ENCODE results near the gene FBN3.

Gene FBN3

DNA sequence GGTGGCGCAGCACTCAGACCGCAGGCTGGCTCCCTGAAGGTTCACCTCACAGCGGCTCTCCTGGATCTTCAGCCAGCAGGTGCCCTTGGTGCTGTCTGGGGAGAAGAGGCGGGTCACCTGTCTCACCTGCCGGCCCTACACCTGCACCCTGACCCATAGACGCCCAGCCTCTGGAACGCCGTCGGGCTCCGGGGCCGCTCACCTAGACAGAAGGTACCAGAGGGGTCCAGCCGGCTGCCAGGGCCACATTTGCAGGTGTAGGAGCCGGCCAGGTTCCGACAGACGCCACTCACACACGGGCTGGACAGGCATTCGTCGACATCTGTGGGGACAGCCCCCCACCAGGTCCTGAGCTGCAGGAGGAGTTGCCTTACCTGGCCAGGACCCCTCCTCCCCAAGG lies 22.9 kb downstream of the FBN3 start:
- Histone ChIP-seq H3K27me3 (ENCODE audit: control insufficient read depth, insufficient read depth, low read length) (no peaks in the 10 kb centered on the region), H3K27ac (ENCODE audit: low read depth, low read length) (no peak overlapping the region), H3K36me3 (ENCODE audit: control insufficient read depth, insufficient read depth, low read length) (no peaks in the 10 kb centered on the region), H3K4me3 (ENCODE audit: low read length) (no peak overlapping the region), H3K9ac (ENCODE audit: low read length) (no peak overlapping the region), H3K4me1 (ENCODE audit: control insufficient read depth, insufficient read depth, low read length) (no peaks in the 10 kb centered on the region)

DNA sequence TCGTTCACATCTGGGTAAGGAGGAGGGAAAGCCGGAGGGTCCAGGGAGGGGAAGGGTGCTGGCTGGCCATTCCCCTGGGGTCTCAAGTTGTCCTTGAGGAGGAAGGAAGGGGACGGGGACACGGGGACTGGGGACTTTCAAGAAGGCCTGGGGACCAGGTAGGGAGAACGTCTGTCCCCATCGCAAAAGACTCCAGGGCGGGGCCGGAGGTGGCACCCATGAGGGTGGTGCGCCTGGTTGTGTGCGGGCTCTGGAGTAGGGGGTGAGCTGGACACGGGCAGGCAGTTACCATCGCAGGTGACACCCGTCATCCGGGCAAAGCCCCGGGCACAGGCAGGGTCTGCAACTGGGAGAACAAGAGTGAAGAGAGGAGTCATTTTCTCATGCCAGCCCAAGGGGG lies 23.4 kb downstream of the FBN3 start:
- Histone ChIP-seq H3K4me1 (ENCODE audit: control insufficient read depth, insufficient read depth, low read length) (no peaks in the 10 kb centered on the region), H3K9ac (ENCODE audit: low read length) (no peak overlapping the region), H3K27ac (ENCODE audit: low read depth, low read length) (no peak overlapping the region), H3K27me3 (ENCODE audit: control insufficient read depth, insufficient read depth, low read length) (no peaks in the 10 kb centered on the region), H3K36me3 (ENCODE audit: control insufficient read depth, insufficient read depth, low read length) (no peaks in the 10 kb centered on the region), H3K4me3 (ENCODE audit: low read length) (no peak overlapping the region)

DNA sequence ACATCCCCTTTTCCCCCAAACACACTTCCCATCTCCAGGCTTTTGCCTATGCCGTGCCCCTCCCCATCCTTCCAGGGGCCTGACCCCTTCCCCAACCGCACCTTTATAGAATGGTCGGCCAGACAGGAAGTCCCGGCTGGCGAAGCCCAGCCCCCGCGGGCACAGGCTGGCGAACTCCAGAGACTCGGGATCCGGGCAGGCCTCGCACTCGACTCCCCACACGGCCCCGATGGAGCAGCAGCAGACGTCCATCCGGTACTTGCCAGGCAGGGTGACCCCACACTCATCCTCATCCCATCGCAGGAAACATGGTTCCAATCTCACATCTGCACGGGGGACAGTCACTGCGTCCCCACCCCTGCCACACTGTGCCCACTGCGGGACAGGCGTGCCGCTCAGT lies 25.7 kb downstream of the FBN3 start:
- no peak overlapping the region for H3K4me3 ChIP-seq (ENCODE audit: low read length)
- H3K27ac ChIP-seq (ENCODE audit: low read depth, low read length): no peak overlapping the region
- H3K4me1 ChIP-seq (ENCODE audit: control insufficient read depth, insufficient read depth, low read length): no peaks in the 10 kb centered on the region
- H3K27me3 ChIP-seq (ENCODE audit: control insufficient read depth, insufficient read depth, low read length): no peaks in the 10 kb centered on the region
- H3K9ac ChIP-seq (ENCODE audit: low read length): no peak overlapping the region
- no peaks in the 10 kb centered on the region for H3K36me3 ChIP-seq (ENCODE audit: control insufficient read depth, insufficient read depth, low read length)

DNA sequence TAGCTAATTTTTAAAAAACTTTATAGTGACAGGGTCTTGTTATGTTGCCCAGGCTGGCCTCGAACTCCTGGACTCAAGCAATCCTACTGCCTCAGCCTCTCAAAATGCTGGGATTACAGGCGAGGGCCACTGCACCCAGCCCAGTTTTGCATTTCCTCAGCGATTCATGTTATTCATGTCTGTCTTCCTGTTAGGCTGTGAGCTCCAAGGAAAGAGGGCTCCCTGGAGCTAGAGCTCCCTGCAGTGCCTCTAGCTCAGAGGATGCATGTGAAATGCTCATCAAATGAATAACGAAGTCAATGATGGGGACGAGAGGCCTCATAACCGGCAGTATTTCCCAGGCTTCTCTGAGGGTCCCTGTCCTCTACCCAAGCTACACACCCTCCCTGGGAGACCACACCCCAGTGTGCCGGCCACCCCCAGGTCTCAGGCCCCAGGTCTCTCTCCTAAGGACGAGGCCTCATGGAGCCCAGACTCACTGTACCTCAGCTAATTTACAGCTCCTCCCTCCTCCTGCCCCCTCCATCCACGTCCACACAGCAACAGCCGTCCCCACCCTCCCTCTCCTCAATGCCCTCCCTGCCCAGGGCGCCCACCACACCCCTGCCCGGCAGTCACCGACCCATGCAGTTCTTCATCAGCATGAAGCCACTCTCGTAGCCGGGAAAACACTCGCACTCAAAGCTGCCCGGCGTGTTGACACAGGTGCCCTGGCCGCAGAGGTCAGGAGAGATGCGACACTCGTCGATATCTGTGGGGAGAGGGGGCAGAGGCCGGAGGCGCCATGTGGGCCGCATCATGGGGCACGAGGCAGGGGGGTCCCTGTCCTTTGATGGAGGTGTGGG lies 28.5 kb downstream of the FBN3 start:
- Histone ChIP-seq H3K27ac (ENCODE audit: low read depth, low read length) (no peak overlapping the region), H3K27me3 (ENCODE audit: control insufficient read depth, insufficient read depth, low read length) (no peaks in the 10 kb centered on the region), H3K9ac (ENCODE audit: low read length) (no peak overlapping the region), H3K4me1 (ENCODE audit: control insufficient read depth, insufficient read depth, low read length) (no peaks in the 10 kb centered on the region), H3K4me3 (ENCODE audit: low read length) (no peak overlapping the region), H3K36me3 (ENCODE audit: control insufficient read depth, insufficient read depth, low read length) (no peaks in the 10 kb centered on the region)

DNA sequence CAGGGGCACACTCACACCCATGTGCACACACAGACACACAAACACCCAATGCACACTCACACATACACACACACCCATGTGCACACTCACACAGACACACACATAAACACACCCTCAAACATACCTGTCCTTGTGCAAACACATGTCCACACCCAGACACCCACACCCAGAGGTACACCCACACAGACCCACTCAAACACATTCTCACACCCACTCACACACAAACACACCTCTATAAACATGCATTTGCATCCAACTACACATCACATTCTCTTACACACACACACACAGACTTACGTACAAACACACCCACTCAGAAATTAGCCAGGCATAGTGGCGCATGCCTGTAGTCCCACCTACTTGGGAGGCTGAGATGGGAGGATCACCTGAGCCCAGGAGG lies 31.4 kb downstream of the FBN3 start:
- Histone ChIP-seq H3K36me3 (ENCODE audit: control insufficient read depth, insufficient read depth, low read length) (no peaks in the 10 kb centered on the region), H3K27ac (ENCODE audit: low read depth, low read length) (no peak overlapping the region), H3K9ac (ENCODE audit: low read length) (no peak overlapping the region)

DNA sequence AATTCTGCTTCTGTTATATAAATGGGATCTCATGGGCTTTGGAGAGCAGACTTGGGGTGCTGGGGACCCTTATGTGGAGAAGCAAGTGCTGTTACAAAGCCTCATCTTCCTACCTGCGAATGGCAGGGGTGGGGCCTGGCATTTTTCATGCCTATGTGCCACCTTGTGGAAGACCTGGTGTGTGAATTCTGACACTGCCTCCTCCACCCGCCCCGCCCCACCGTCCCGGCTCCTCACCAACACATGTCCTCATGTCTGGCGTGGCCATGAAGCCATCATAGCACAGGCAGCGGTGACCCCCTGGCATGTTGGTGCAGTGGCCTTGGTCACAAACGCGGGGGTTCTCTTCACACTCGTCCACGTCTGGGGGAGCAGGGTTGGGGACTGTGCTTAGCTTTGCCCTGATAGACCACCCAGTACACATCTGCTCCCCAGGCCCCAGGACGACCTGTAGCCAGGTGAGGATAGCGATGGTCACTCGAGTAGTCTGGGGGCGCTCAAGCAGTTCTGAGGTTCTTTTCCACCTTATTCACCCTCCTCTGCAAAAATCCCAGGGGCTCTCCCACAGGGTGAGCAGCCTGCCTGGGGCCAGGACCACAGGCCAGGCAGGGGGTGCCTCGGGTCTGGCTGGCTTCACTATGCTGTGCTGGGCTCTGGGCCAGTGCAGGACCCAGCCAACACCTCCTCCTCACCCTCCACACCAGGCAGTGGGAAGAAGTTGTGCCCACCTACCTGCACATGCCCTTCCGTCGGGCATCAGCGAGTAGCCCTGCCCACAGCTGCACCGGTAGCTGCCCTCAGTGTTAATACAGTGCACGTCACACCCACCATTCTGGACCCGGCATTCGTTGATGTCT lies 32.7 kb downstream of the FBN3 start:
- Histone ChIP-seq H3K4me1 (ENCODE audit: control insufficient read depth, insufficient read depth, low read length) (no peaks in the 10 kb centered on the region), H3K27ac (ENCODE audit: low read depth, low read length) (no peak overlapping the region), H3K4me3 (ENCODE audit: low read length) (no peak overlapping the region), H3K27me3 (ENCODE audit: control insufficient read depth, insufficient read depth, low read length) (no peaks in the 10 kb centered on the region), H3K9ac (ENCODE audit: low read length) (no peak overlapping the region), H3K36me3 (ENCODE audit: control insufficient read depth, insufficient read depth, low read length) (no peaks in the 10 kb centered on the region)

More for the DNA sequence above, 31.4 kb downstream of the FBN3 start:
- Histone ChIP-seq H3K4me3 (ENCODE audit: low read length) (no peak overlapping the region), H3K27me3 (ENCODE audit: control insufficient read depth, insufficient read depth, low read length) (no peaks in the 10 kb centered on the region), H3K4me1 (ENCODE audit: control insufficient read depth, insufficient read depth, low read length) (no peaks in the 10 kb centered on the region)

DNA sequence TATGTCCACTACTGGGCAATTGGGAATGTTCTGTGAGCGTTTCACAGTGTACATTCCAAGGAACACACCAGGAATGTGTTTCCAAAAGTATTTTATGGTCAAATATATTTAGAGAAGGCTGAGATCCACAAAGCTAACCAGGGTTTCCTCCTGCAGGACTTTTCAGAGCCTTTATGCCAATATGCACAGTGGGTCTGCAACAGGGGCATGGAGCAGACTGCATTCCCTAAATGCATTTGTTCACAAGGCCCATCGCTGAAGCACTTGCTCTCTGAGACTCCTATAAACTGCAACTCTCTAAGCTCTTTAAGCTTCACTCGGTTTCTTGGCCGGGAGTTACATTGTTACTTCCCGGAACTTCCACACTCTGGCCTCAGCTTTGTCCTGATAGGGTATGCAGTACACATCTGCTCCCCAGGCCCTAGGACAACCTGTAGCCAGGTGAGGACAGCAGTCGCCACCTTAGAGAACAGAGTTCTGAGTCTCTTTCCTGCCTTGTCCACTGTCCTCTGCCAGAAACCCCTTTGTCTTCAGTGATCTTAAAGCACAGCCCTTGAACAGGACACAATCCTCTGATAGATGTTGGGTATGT lies 33.5 kb downstream of the FBN3 start:
- Histone ChIP-seq H3K4me1 (ENCODE audit: control insufficient read depth, insufficient read depth, low read length) (no peaks in the 10 kb centered on the region), H3K27me3 (ENCODE audit: control insufficient read depth, insufficient read depth, low read length) (no peaks in the 10 kb centered on the region), H3K36me3 (ENCODE audit: control insufficient read depth, insufficient read depth, low read length) (no peaks in the 10 kb centered on the region), H3K9ac (ENCODE audit: low read length) (no peak overlapping the region), H3K4me3 (ENCODE audit: low read length) (no peak overlapping the region), H3K27ac (ENCODE audit: low read depth, low read length) (no peak overlapping the region)

DNA sequence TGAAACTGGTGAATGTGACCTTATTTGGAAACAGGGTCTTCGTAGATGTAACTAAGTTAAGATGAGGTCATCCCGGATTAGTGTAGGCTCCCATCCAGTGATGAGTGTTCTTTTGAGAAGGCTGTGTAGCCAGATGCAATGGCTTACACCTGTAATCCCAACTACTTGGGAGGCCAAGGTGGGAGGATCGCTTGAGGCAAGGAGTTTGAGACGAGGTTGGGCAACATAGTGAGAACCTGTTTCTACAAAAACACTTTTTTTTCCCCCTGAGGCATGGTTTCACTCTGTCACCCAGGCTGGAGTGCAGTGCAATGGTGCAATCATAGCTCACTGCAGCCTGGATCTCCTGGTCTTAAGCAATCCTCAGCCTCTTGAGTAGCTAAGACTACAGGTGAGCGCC lies 36.4 kb downstream of the FBN3 start:
- H3K27me3 ChIP-seq (ENCODE audit: control insufficient read depth, insufficient read depth, low read length): no peaks in the 10 kb centered on the region
- H3K4me1 ChIP-seq (ENCODE audit: control insufficient read depth, insufficient read depth, low read length): no peaks in the 10 kb centered on the region
- no peak overlapping the region for H3K27ac ChIP-seq (ENCODE audit: low read depth, low read length)
- no peaks in the 10 kb centered on the region for H3K36me3 ChIP-seq (ENCODE audit: control insufficient read depth, insufficient read depth, low read length)
- H3K9ac ChIP-seq (ENCODE audit: low read length): no peak overlapping the region
- H3K4me3 ChIP-seq (ENCODE audit: low read length): no peak overlapping the region

DNA sequence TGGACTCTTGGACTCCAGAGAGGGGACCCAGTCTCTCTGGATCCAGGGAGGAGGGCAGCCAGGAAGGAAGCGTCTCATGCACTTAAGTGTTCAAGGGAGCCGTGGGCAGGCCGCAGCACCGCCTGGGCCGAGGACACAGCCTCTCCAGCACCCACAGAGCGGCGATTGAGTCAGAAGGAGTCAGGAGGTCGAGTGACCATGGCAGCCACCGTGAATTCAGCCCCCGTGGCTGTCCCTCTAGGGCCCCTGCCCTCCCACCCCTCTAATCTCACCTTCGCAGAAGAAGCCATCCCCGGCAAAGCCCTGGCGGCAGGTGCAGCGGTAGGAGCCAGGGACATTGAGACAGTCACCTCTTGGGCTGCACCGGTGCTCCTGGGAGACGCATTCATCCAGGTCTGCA lies 38.0 kb downstream of the FBN3 start:
- H3K4me1 ChIP-seq (ENCODE audit: control insufficient read depth, insufficient read depth, low read length): no peaks in the 10 kb centered on the region
- H3K4me3 ChIP-seq (ENCODE audit: low read length): no peak overlapping the region

DNA sequence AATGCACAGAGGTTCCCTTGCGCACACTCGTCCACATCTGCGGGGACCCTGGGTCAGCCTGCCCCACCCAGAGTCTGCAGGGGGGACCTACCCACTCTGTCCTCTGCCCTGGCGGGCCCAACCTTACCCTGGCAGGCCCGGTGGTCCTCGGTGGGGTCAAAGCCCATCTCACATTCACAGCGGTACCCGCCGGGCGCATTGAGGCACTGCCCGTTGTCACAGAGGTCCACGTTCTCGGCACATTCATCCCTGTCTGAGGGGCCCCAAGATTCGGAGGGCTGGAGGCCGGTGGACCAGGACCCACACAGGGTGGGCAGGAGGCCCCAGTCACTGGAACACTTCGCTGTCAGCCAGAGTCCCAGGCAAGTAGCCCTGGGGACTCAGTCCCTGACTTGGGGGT lies 38.5 kb downstream of the FBN3 start:
- H3K4me3 ChIP-seq (ENCODE audit: low read length): no peak overlapping the region
- no peaks in the 10 kb centered on the region for H3K4me1 ChIP-seq (ENCODE audit: control insufficient read depth, insufficient read depth, low read length)
- no peak overlapping the region for H3K9ac ChIP-seq (ENCODE audit: low read length)
- H3K27me3 ChIP-seq (ENCODE audit: control insufficient read depth, insufficient read depth, low read length): no peaks in the 10 kb centered on the region
- no peaks in the 10 kb centered on the region for H3K36me3 ChIP-seq (ENCODE audit: control insufficient read depth, insufficient read depth, low read length)
- H3K27ac ChIP-seq (ENCODE audit: low read depth, low read length): no peak overlapping the region

More for the DNA sequence above, 38.0 kb downstream of the FBN3 start:
- H3K27ac ChIP-seq (ENCODE audit: low read depth, low read length): no peak overlapping the region
- H3K9ac ChIP-seq (ENCODE audit: low read length): no peak overlapping the region
- H3K36me3 ChIP-seq (ENCODE audit: control insufficient read depth, insufficient read depth, low read length): no peaks in the 10 kb centered on the region
- H3K27me3 ChIP-seq (ENCODE audit: control insufficient read depth, insufficient read depth, low read length): no peaks in the 10 kb centered on the region

DNA sequence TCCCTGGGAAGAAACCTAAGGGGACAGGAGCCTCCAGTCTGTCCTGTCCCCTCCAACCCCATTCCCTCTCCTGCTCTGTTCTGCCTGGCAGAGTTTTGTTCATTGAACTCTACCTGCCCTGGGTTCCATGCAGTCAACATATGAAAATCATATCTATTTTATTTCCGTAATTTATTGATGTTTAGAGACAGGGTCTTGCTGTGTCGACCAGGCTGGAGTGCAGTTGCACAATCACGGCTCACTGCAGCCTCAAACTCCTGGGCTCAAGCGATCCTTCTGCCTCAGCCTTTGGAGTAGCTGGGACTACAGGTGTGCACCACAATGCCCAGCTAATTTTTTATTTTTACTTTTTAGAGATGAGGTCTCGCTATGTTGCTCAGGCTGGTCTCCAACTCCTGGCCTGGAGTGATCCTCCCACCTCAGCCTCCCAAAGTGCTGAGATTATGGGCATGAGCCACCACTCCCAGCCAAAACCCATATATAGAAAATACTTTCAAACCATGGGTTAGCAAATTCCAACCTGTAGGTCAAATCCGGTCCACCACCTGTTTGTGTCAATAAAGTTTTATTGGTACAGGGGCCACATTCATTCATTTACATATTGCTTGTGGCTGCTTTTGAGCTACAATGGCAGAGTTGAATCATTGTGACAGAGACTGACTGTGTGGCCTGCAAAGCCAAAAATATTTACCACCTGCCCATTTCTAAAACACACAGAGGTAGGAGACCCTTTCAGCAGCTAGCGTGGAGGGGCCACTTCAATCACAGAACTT lies 39.3 kb downstream of the FBN3 start:
- Histone ChIP-seq H3K27ac (ENCODE audit: low read depth, low read length) (no peak overlapping the region), H3K4me1 (ENCODE audit: control insufficient read depth, insufficient read depth, low read length) (no peaks in the 10 kb centered on the region), H3K27me3 (ENCODE audit: control insufficient read depth, insufficient read depth, low read length) (no peaks in the 10 kb centered on the region), H3K4me3 (ENCODE audit: low read length) (no peak overlapping the region), H3K9ac (ENCODE audit: low read length) (no peak overlapping the region), H3K36me3 (ENCODE audit: control insufficient read depth, insufficient read depth, low read length) (no peaks in the 10 kb centered on the region)

DNA sequence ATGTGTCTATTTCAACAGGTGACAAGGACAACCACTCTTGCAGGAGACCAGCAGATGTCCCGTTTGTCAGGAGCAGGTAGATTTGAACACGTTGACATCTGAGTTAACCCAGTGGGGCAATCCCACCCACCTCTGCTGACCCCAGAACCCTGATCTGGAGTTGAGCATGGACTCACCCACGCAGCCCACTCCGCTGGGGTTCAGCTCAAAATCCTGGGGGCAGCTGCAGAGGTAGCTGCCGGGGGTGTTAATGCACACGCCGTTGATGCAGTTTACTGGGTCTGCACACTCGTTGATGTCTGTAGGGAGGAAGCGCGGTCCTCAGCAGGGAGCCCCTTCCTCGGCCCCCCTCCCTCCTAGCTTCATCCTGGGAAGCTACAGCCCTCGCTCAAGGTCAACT lies 39.9 kb downstream of the FBN3 start:
- H3K4me1 ChIP-seq (ENCODE audit: control insufficient read depth, insufficient read depth, low read length): no peaks in the 10 kb centered on the region
- H3K9ac ChIP-seq (ENCODE audit: low read length): no peak overlapping the region
- H3K4me3 ChIP-seq (ENCODE audit: low read length): no peak overlapping the region
- no peaks in the 10 kb centered on the region for H3K36me3 ChIP-seq (ENCODE audit: control insufficient read depth, insufficient read depth, low read length)
- no peaks in the 10 kb centered on the region for H3K27me3 ChIP-seq (ENCODE audit: control insufficient read depth, insufficient read depth, low read length)
- no peak overlapping the region for H3K27ac ChIP-seq (ENCODE audit: low read depth, low read length)

Data from rectal smooth muscle tissue (tissue), 1 donor.